H1 (cell line): Measurements from ENCODE around the gene TACSTD2. TPM values are rescaled to one million over a fixed set of nuclear protein-coding genes. Genes with fewer than 3 reads are reported as not detected.

ENCODE experiments used
- CTCF ChIA-PET: fragments of 300-600 bp; sonication (Branson Sonifier 250); formaldehyde crosslinking; loops from one replicate; lab custom pipeline; 2021; ENCODE audit not compliant: partially characterized antibody; lab: Charles Lee
- POLR2A ChIA-PET: fragments of 300-600 bp; sonication (Branson Sonifier 250); formaldehyde crosslinking; loops from one replicate; lab custom pipeline; 2021; ENCODE audit warnings: inconsistent platforms; ENCODE audit not compliant: partially characterized antibody; lab: Charles Lee
- DNase-seq, 2 experiments: peaks; one replicate each; pipeline versions ENCODE4 v3.0.0 to v3.0.0-alpha.2; 2010 to 2022; ENCODE audit warnings: low spot score in 2 of 2, low read depth in 1 of 2, mixed read lengths in 1 of 2
- FAIRE-seq: peaks from 2 replicates; lab custom pipeline; 2011; peaks lifted over from hg19 to GRCh38; lab: Jason Lieb, UNC
- H2AFZ ChIP-seq: 2 replicates; pipeline ENCODE4 v1.8.1; 2012; ENCODE audit warnings: low read length, inconsistent platforms
- H2AK5ac ChIP-seq: 2 replicates; pipeline ENCODE4 v1.6.1; 2013; ENCODE audit warnings: low read depth, low read length
- H2BK120ac ChIP-seq: replicated peaks from 2 replicates; pipeline ENCODE3; 2013; ENCODE audit warnings: low read depth, low read length, inconsistent platforms
- H2BK12ac ChIP-seq: 2 replicates; pipeline ENCODE4 v1.6.1; 2013; ENCODE audit warnings: low read depth, low read length
- H2BK15ac ChIP-seq: 2 replicates; pipeline ENCODE4 v1.6.1; 2013; ENCODE audit warnings: low read length
- H2BK20ac ChIP-seq: 2 replicates; pipeline ENCODE4 v1.6.1; 2013; ENCODE audit warnings: low read length
- H2BK5ac ChIP-seq: 2 replicates; pipeline ENCODE4 v1.6.1; 2013; ENCODE audit warnings: low read depth, low read length
- H3K14ac ChIP-seq: 2 replicates; pipeline ENCODE4 v1.6.1; 2013; ENCODE audit warnings: inconsistent platforms; ENCODE audit not compliant: insufficient read length
- H3K18ac ChIP-seq: 2 replicates; pipeline ENCODE4 v1.6.1; 2013; ENCODE audit warnings: low read length; ENCODE audit errors: extremely low read depth
- H3K23ac ChIP-seq: 2 replicates; pipeline ENCODE4 v1.6.1; 2013; ENCODE audit warnings: inconsistent platforms; ENCODE audit not compliant: insufficient read length
- H3K23me2 ChIP-seq: 2 replicates; pipeline ENCODE4 v1.6.1; 2013; ENCODE audit warnings: low read depth, low read length
- H3K27ac ChIP-seq: 2 replicates; pipeline ENCODE4 v1.6.1; 2011; ENCODE audit warnings: low read depth, low read length, inconsistent platforms
- H3K27me3 ChIP-seq, 4 experiments: replicated peaks in 1 of 4; 1 replicate in 1 of 4; 2 replicates in 3 of 4; pipeline versions ENCODE4 v1.6.1 to v1.8.1; 2011 to 2013; ENCODE audit warnings: low read length in 3 of 4, mild to moderate bottlenecking in 3 of 4, inconsistent platforms in 2 of 4, mixed read lengths in 2 of 4, moderate library complexity in 1 of 4; ENCODE audit not compliant: control insufficient read depth in 3 of 4, insufficient read depth in 3 of 4; ENCODE audit errors: extremely low read depth in 1 of 4
- H3K36me3 ChIP-seq, 4 experiments: 2 replicates each; pipeline versions ENCODE4 v1.6.1 to v1.8.1; 2011 to 2013; ENCODE audit warnings: mild to moderate bottlenecking in 4 of 4, low read length in 3 of 4, moderate library complexity in 2 of 4, control low read depth in 1 of 4, inconsistent platforms in 1 of 4; ENCODE audit not compliant: insufficient read depth in 4 of 4, control insufficient read depth in 2 of 4
- H3K4ac ChIP-seq: replicated peaks from 2 replicates; pipeline ENCODE3; 2013; ENCODE audit warnings: low read length, low read depth, mixed read lengths, inconsistent platforms; ENCODE audit not compliant: insufficient read length
- H3K4me1 ChIP-seq, 4 experiments: replicated peaks in 1 of 4; 1 replicate in 1 of 4; 2 replicates in 3 of 4; pipeline versions ENCODE4 v1.6.1 to v1.8.1; 2011 to 2013; ENCODE audit warnings: low read length in 3 of 4, inconsistent platforms in 2 of 4, mixed read lengths in 1 of 4; ENCODE audit not compliant: insufficient read depth in 4 of 4, control insufficient read depth in 3 of 4
- H3K4me2 ChIP-seq, 2 experiments: 2 replicates each; pipeline versions ENCODE4 v1.6.1 to v1.8.1; 2011 to 2013; ENCODE audit warnings: low read depth in 2 of 2, low read length in 2 of 2, control low read depth in 1 of 2, inconsistent platforms in 1 of 2, mild to moderate bottlenecking in 1 of 2; ENCODE audit not compliant: insufficient read depth in 1 of 2
- H3K4me3 ChIP-seq, 4 experiments: fragments of 200-600, 300-600 bp in 1 of 4; sonication (generic), shearing (Covaris generic), sonication (Bioruptor Twin) in 1 of 4; 2 replicates each; pipeline versions ENCODE4 v1.5.1 to v1.8.1; 2011 to 2016; ENCODE audit warnings: low read length in 4 of 4, low read depth in 3 of 4, control low read depth in 2 of 4, inconsistent platforms in 2 of 4, mild to moderate bottlenecking in 2 of 4, mixed read lengths in 1 of 4, moderate library complexity in 1 of 4; ENCODE audit not compliant: insufficient read depth in 2 of 4; ENCODE audit errors: extremely low read depth in 1 of 4
- H3K56ac ChIP-seq: replicated peaks from 2 replicates; pipeline ENCODE3; 2013; ENCODE audit warnings: low read depth, mild to moderate bottlenecking, mixed read lengths, low read length, inconsistent platforms; ENCODE audit not compliant: insufficient read length
- H3K79me1 ChIP-seq: 2 replicates; pipeline ENCODE4 v1.6.1; 2013; ENCODE audit warnings: low read depth, low read length, control low read depth
- H3K79me2 ChIP-seq, 2 experiments: 2 replicates each; pipeline versions ENCODE4 v1.6.1 to v1.8.1; 2012 to 2013; ENCODE audit warnings: low read length in 2 of 2, mild to moderate bottlenecking in 2 of 2, inconsistent platforms in 1 of 2; ENCODE audit not compliant: insufficient read depth in 2 of 2, control insufficient read depth in 1 of 2
- H3K9ac ChIP-seq, 4 experiments: replicated peaks in 1 of 4; 1 replicate in 1 of 4; 2 replicates in 3 of 4; pipeline versions ENCODE4 v1.6.1 to v1.8.1; 2011 to 2013; ENCODE audit warnings: low read depth in 3 of 4, low read length in 3 of 4, control low read depth in 2 of 4, mild to moderate bottlenecking in 2 of 4, moderate library complexity in 2 of 4, inconsistent platforms in 1 of 4; ENCODE audit errors: extremely low read depth in 1 of 4
- H3K9me3 ChIP-seq, 2 experiments: 2 replicates each; pipeline versions ENCODE4 v1.6.1 to v1.8.1; 2012 to 2013; ENCODE audit warnings: mild to moderate bottlenecking in 2 of 2, moderate library complexity in 2 of 2, control low read depth in 1 of 2, inconsistent platforms in 1 of 2, low read depth in 1 of 2, low read length in 1 of 2, mixed read lengths in 1 of 2; ENCODE audit not compliant: insufficient read depth in 2 of 2
- H4K20me1 ChIP-seq, 2 experiments: replicated peaks in 1 of 2; 2 replicates each; pipeline versions ENCODE3 to v1.8.1; 2011 to 2013; ENCODE audit warnings: inconsistent platforms in 2 of 2, low read length in 2 of 2, mild to moderate bottlenecking in 1 of 2; ENCODE audit not compliant: insufficient read depth in 2 of 2, control insufficient read depth in 1 of 2
- H4K5ac ChIP-seq: 2 replicates; pipeline ENCODE4 v1.6.1; 2013; ENCODE audit warnings: low read length, low read depth, mixed read lengths, inconsistent platforms; ENCODE audit not compliant: insufficient read length
- H4K8ac ChIP-seq: 2 replicates; pipeline ENCODE4 v1.8.0; 2013; ENCODE audit warnings: mild to moderate bottlenecking, moderate library complexity, low read length, inconsistent platforms; ENCODE audit not compliant: insufficient read depth; ENCODE audit errors: extremely low read depth
- H4K91ac ChIP-seq: replicated peaks from 2 replicates; pipeline ENCODE3; 2013; ENCODE audit warnings: low read length, mixed read lengths, inconsistent platforms; ENCODE audit not compliant: insufficient read length
- BCL11A ChIP-seq, 2 experiments: IDR thresholded peaks; one replicate each; pipeline ENCODE4 v1.6.1; 2011; ENCODE audit warnings: low read depth in 2 of 2, low read length in 2 of 2, mild to moderate bottlenecking in 2 of 2
- CHD1 ChIP-seq: IDR thresholded peaks from 2 replicates; pipeline ENCODE4 v1.6.1; 2012; ENCODE audit warnings: low read depth, low read length, improper control_type of control experiment
- EP300 ChIP-seq, 2 experiments: IDR thresholded peaks; 1 replicate in 1 of 2; 2 replicates in 1 of 2; pipeline ENCODE4 v1.6.1; 2011 to 2012; ENCODE audit warnings: low read depth in 2 of 2, low read length in 2 of 2, mild to moderate bottlenecking in 2 of 2, borderline replicate concordance in 1 of 2, inconsistent platforms in 1 of 2, moderate library complexity in 1 of 2
- KDM5A ChIP-seq: fragments of 200-600 bp; IDR thresholded peaks from 2 replicates; pipeline ENCODE4 v1.7.1; 2012; ENCODE audit warnings: mild to moderate bottlenecking, low read length, inconsistent platforms, mixed read lengths
- POLR2AphosphoS5 ChIP-seq: IDR thresholded peaks from 2 replicates; pipeline ENCODE4 v1.6.1; 2011; ENCODE audit warnings: low read depth, low read length
- RFX5 ChIP-seq: IDR thresholded peaks from 2 replicates; pipeline ENCODE4 v1.6.1; 2011; ENCODE audit warnings: low read depth, low read length, improper control_type of control experiment, borderline replicate concordance
- WGBS, 2 experiments: shearing (Covaris generic) in 1 of 2; methylation state at CpG; one replicate each; pipeline versions ENCODE4 v1.1.6 to v1.1.7; 2013 to 2015; ENCODE audit warnings: low lambda C conversion rate in 2 of 2, mixed read lengths in 2 of 2, inconsistent platforms in 1 of 2, low coverage in 1 of 2, missing lambda C conversion rate in 1 of 2; ENCODE audit not compliant: insufficient replicate concordance in 2 of 2, insufficient coverage in 1 of 2, insufficient read length in 1 of 2; ENCODE audit errors: extremely low coverage in 1 of 2, missing lambda C conversion rate in 1 of 2; 5-methylcytosine and 5-hydroxymethylcytosine counted together
- polyA plus RNA-seq, 7 experiments: library from polyadenylated mRNA; depleted of rRNA in 3 of 7; stranded (reverse) in 5 of 7; unstranded in 2 of 7; fragments of >200 nt in 5 of 7; fragments of 200-250 nt in 2 of 7; gene quantifications; 1 replicate in 5 of 7; 2 replicates in 1 of 7; 4 replicates in 1 of 7; pipeline versions ENCODE4 v1.2.1 to v1.2.3, GENCODE V29; 2011 to 2013; ENCODE audit warnings: missing spikeins in 2 of 7, mixed read lengths in 2 of 7
- total RNA-seq: library from RNA; stranded (reverse); fragmentation: NEBNext Ultra II Directional; extraction: Animal tissue kit (Norgen Biotek cat#: 25700); gene quantifications from 2 replicates; pipeline ENCODE4 v1.2.1, GENCODE V29; 2021
- TF ChIP-seq, protein P1 (sequence below): IDR thresholded peaks from 2 replicates; pipeline ENCODE4 v1.6.1; 2012; ENCODE audit warnings: inconsistent platforms

Gene TACSTD2
- total and polyA plus RNA-seq, 2 of the 8 experiments (the other 6 are each of a cell fraction or from before 2014, with no cell fraction given) = 0.76 to 0.85 TPM

DNA sequence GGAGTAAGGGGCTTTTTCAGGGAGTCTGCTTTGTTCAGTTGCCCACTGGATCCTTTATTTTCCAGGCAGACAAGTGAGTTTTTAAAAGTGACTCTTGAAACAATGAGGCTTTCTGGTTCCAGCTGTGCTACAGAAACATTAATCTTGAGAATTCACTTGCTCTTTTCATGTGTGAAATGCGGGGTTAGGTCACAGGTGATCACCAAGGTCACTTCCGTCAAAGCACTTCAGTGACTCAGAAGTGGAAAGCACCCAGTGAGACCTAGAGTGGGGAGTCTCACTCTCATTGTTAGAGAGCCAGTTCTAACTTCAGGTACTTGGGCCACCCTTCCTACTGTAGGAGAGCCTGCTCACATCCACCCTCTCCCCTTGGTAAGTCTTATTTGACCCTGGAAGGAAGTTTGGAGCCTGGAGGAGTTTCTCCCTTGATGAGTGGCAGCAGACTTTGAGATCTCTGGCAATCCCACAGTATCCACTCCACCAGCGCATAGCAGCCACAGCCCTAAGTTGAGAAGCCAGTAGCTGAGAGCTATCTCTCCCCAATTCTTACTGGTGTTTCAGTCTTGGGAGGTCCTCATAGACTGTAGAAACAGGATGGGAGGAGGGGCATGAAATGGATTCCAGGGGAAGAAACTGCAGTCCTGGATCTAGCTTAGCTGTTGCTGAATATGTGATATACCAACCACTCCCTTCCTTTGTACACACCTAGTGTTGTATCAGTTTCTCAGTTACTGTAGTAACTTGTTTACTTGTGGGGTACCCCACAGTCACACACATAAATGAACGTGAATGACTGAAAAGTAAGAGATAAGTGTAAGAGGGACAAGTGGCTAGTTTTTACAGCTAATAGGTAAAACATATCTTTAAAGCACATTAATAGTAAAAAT is 3.1 kb downstream of the TACSTD2 start:
- DNase-seq = peak in 1 of 2 experiments; percentile 41
- POLR2A ChIA-PET = no interaction called here
- H3K56ac ChIP-seq = no peak overlapping the region
- no peak overlapping the region for H3K18ac ChIP-seq
- no peak overlapping the region for H3K14ac ChIP-seq
- H3K79me2 ChIP-seq = no peaks in the 10 kb centered on the region
- no peak overlapping the region for H3K4me2 ChIP-seq
- no peak overlapping the region for H2AFZ ChIP-seq
- WGBS, 2 experiments = 87% methylated on average over 4 of the region's 4 CpGs; no CpG with 5 or more reads in 1 of the 2 experiments
- H3K36me3 ChIP-seq = peaks cover 0 to 6% (median 0%) of the 10 kb centered on the region in 4 experiments; a peak in 1 of 8 replicates
- H3K27ac ChIP-seq = no peak overlapping the region
- no peaks in the 10 kb centered on the region for H3K79me1 ChIP-seq
- H3K4me1 ChIP-seq = peaks cover 0 to 5% (median 1%) of the 10 kb centered on the region in 4 experiments; a peak in 3 of 7 replicates
- H2BK5ac ChIP-seq = no peak overlapping the region
- no peak overlapping the region for H2BK12ac ChIP-seq
- no peak overlapping the region for H3K9ac ChIP-seq
- peaks cover 4% of the 10 kb centered on the region; the same call in 1 of the 2 replicates for H3K23me2 ChIP-seq
- peaks cover 0 to 8% of the 10 kb centered on the region in 2 experiments; a peak in 2 of 4 replicates for H3K9me3 ChIP-seq
- H4K8ac ChIP-seq = no peak overlapping the region
- CTCF ChIA-PET = interaction anchor here (0.6 kb wide), 1 partner anchor 504 kb away, joined by 3 read pairs; no protein-coding TSS in a partner anchor
- no peak overlapping the region for H2AK5ac ChIP-seq
- no peak overlapping the region for H2BK120ac ChIP-seq
- H4K91ac ChIP-seq = no peak overlapping the region
- peaks cover 10 to 33% (median 25%) of the 10 kb centered on the region in 4 experiments for H3K27me3 ChIP-seq
- no peak overlapping the region for H3K4ac ChIP-seq
- no peak overlapping the region for H2BK15ac ChIP-seq
- H3K4me3 ChIP-seq = no peak overlapping the region
- FAIRE-seq = no peak
- TF ChIP-seq EP300 (IDR thresholded peaks at IDR 0.05; ENCODE audit: borderline replicate concordance in 1 of 2, low read depth in 2 of 2, low read length in 2 of 2) (no peak), CHD1 (no peak), RFX5 (no peak), BCL11A (IDR thresholded peaks at IDR 0.05; ENCODE audit: low read depth in 2 of 2, low read length in 2 of 2) (no peak), KDM5A (no peak), POLR2AphosphoS5 (no peak)
- TF ChIP-seq, protein P1, sequence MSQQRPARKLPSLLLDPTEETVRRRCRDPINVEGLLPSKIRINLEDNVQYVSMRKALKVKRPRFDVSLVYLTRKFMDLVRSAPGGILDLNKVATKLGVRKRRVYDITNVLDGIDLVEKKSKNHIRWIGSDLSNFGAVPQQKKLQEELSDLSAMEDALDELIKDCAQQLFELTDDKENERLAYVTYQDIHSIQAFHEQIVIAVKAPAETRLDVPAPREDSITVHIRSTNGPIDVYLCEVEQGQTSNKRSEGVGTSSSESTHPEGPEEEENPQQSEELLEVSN = no peak
- TF ChIP-seq, all 59 proteins: peak for 0
- Histone ChIP-seq H4K20me1 (no peaks in the 10 kb centered on the region), H2BK20ac (no peak overlapping the region), H4K5ac (no peak overlapping the region), H3K23ac (no peak overlapping the region)
